GM23338 (cell line): Measurements from ENCODE around the gene AQP12B. TPM values are rescaled to one million over a fixed set of nuclear protein-coding genes. Genes with fewer than 3 reads are reported as not detected.

Experiments used
- ATAC-seq: fragments of 200-7000 bp; cut with Tn5 transposase; 3 replicates; pipeline ENCODE4 v1.9.1; 2020
- DNase-seq: peaks from one replicate; pipeline ENCODE4 v3.0.0-alpha.2; 2015; ENCODE audit warnings: low spot score
- H2AFZ ChIP-seq: fragments of 200-600 bp; sonication (generic); 2 replicates; pipeline ENCODE4 v1.8.0; 2016; ENCODE audit warnings: antibody characterized with exemption, mild to moderate bottlenecking, moderate library complexity
- H3F3A ChIP-seq: fragments of 200-600 bp; sonication (generic); replicated peaks from 2 replicates; pipeline ENCODE4 v1.8.0; 2017; ENCODE audit warnings: antibody characterized with exemption, mixed run types, low read depth
- H3K27ac ChIP-seq: fragments of 200-600 bp; sonication (generic); 2 replicates; pipeline ENCODE4 v1.6.1; 2016; ENCODE audit warnings: low read depth
- H3K27me3 ChIP-seq: fragments of 200-600 bp; sonication (generic); 2 replicates; pipeline ENCODE4 v1.8.0; 2016; ENCODE audit warnings: mild to moderate bottlenecking, mixed run types, moderate library complexity; ENCODE audit not compliant: insufficient read depth
- H3K36me3 ChIP-seq: fragments of 200-600 bp; sonication (generic); 2 replicates; pipeline ENCODE4 v1.8.0; 2016; ENCODE audit warnings: mild to moderate bottlenecking; ENCODE audit not compliant: insufficient read depth
- H3K4me1 ChIP-seq: fragments of 200-600 bp; sonication (generic); 2 replicates; pipeline ENCODE4 v1.8.0; 2016; ENCODE audit warnings: mild to moderate bottlenecking, moderate library complexity; ENCODE audit not compliant: insufficient read depth
- H3K4me2 ChIP-seq: fragments of 200-600 bp; sonication (generic); 2 replicates; pipeline ENCODE4 v1.7.1; 2017; ENCODE audit warnings: mixed run types
- H3K4me3 ChIP-seq: fragments of 200-600 bp; sonication (generic); 2 replicates; pipeline ENCODE4 v1.6.1; 2016; ENCODE audit warnings: mixed run types
- H3K79me2 ChIP-seq: fragments of 200-600 bp; sonication (generic); replicated peaks from 2 replicates; pipeline ENCODE4 v1.8.0; 2017; ENCODE audit warnings: mild to moderate bottlenecking; ENCODE audit not compliant: insufficient read depth
- H3K9me2 ChIP-seq: fragments of 200-600 bp; sonication (generic); 2 replicates; pipeline ENCODE4 v1.8.0; 2017; ENCODE audit not compliant: insufficient read depth
- H4K20me1 ChIP-seq: fragments of 200-600 bp; sonication (generic); replicated peaks from 2 replicates; pipeline ENCODE4 v1.8.0; 2017; ENCODE audit warnings: mild to moderate bottlenecking; ENCODE audit not compliant: insufficient read depth
- H3K27ac Mint-ChIP-seq: 2 replicates; pipeline ENCODE4 v1.8.0; 2020; ENCODE audit warnings: inconsistent platforms, mild to moderate bottlenecking, moderate library complexity, mixed read lengths
- H3K27me3 Mint-ChIP-seq: 3 replicates; pipeline ENCODE4 v1.8.0; 2022; ENCODE audit warnings: low read depth, mild to moderate bottlenecking, moderate library complexity, mixed read lengths, inconsistent platforms; ENCODE audit not compliant: insufficient read depth, poor library complexity
- H3K36me3 Mint-ChIP-seq: 3 replicates; pipeline ENCODE4 v1.8.0; 2021; ENCODE audit warnings: low read depth, mild to moderate bottlenecking, inconsistent platforms, moderate library complexity, mixed read lengths
- H3K4me1 Mint-ChIP-seq: 3 replicates; pipeline ENCODE4 v1.8.0; 2020; ENCODE audit warnings: mild to moderate bottlenecking, inconsistent platforms, mixed read lengths
- H3K4me3 Mint-ChIP-seq: 3 replicates; pipeline ENCODE4 v1.8.0; 2021; ENCODE audit warnings: moderate library complexity, mild to moderate bottlenecking, inconsistent platforms, mixed read lengths
- H3K9me3 Mint-ChIP-seq: 3 replicates; pipeline ENCODE4 v1.8.0; 2020; ENCODE audit warnings: moderate library complexity, mild to moderate bottlenecking, inconsistent platforms, mixed read lengths
- CTCF ChIP-seq, 2 experiments: fragments of 200-600 bp in 1 of 2; sonication (generic) in 1 of 2; conservative IDR thresholded peaks; 2 replicates each; pipeline versions ENCODE4 v1.5.1 to v1.6.1; 2016 to 2017; ENCODE audit warnings: antibody characterized with exemption in 2 of 2, low read depth in 2 of 2, mild to moderate bottlenecking in 2 of 2, moderate library complexity in 1 of 2
- ETS1 ChIP-seq: IDR thresholded peaks from 2 replicates; pipeline ENCODE4 v1.6.1; 2016; ENCODE audit warnings: antibody characterized with exemption
- EZH2 ChIP-seq: fragments of 200-600 bp; sonication (generic); IDR thresholded peaks from one replicate; pipeline ENCODE4 v1.8.0; 2017; ENCODE audit warnings: antibody characterized with exemption, mild to moderate bottlenecking, low read depth; ENCODE audit not compliant: unreplicated experiment
- JUNB ChIP-seq: IDR thresholded peaks from one replicate; pipeline ENCODE4 v1.6.1; 2016; ENCODE audit warnings: antibody characterized with exemption; ENCODE audit not compliant: unreplicated experiment
- NANOG ChIP-seq: IDR thresholded peaks from 2 replicates; pipeline ENCODE4 v1.6.1; 2016; ENCODE audit warnings: antibody characterized with exemption, borderline replicate concordance
- POLR2AphosphoS5 ChIP-seq: IDR thresholded peaks from 2 replicates; pipeline ENCODE4 v1.6.1; 2016; ENCODE audit warnings: antibody characterized with exemption, low read depth
- REST ChIP-seq: IDR thresholded peaks from one replicate; pipeline ENCODE4 v1.6.1; 2018; ENCODE audit warnings: antibody characterized with exemption; ENCODE audit not compliant: unreplicated experiment
- ZNF331 ChIP-seq: fragments of 250-450 bp; sonication (Bioruptor Pico); IDR thresholded peaks from 2 replicates; pipeline ENCODE4 v1.5.0; 2020; ENCODE audit warnings: low read depth, mild to moderate bottlenecking, moderate library complexity
- ZNF462 ChIP-seq: fragments of 250-450 bp; sonication (Bioruptor Pico); IDR thresholded peaks from 2 replicates; pipeline ENCODE4 v1.5.0; 2020; ENCODE audit warnings: mild to moderate bottlenecking, moderate library complexity
- polyA plus RNA-seq: library from polyadenylated mRNA; unstranded; fragments of >200 nt; fragmentation: Nextera tagmentation; extraction: Ambion mirVana; gene quantifications from 2 replicates; pipeline ENCODE4 v1.2.1, GENCODE V29; 2016
- total RNA-seq: library from RNA; depleted of rRNA; stranded (reverse); fragments of >200 nt; shearing (Covaris generic); gene quantifications from 2 replicates; pipeline ENCODE4 v1.2.3, GENCODE V29; 2014

The AQP12B gene
- total and polyA plus RNA-seq, 2 experiments from 2014 or later = not detected

- no peak for TF ChIP-seq POLR2AphosphoS5
- TF ChIP-seq CTCF (conservative IDR thresholded peaks at IDR 0.05; ENCODE audit: low read depth in 2 of 2) = no peak
- TF ChIP-seq EZH2 = no peak
These were observed 48.5 kb upstream of the AQP12B start (continued) for GRCh38 chr2:240731178-240731545.

- Mint-ChIP-seq H3K27me3 (peaks cover 36% of the 10 kb centered on the region), H3K4me1 (no peaks in the 10 kb centered on the region; the same call in 2 of the 3 replicates), H3K4me3 (no peak overlapping the region), H3K27ac (peak overlapping the region; percentile 44; the same call in 1 of the 2 replicates), H3K9me3 (no peaks in the 10 kb centered on the region), H3K36me3 (peaks cover 47% of the 10 kb centered on the region)
- Histone ChIP-seq H2AFZ (no peak overlapping the region), H3F3A (no peaks in the 10 kb centered on the region), H3K27me3 (no peaks in the 10 kb centered on the region), H3K9me2 (no peaks in the 10 kb centered on the region), H3K36me3 (peaks cover 4% of the 10 kb centered on the region; the same call in 1 of the 2 replicates), H3K4me2 (no peak overlapping the region), H3K4me3 (no peak overlapping the region), H3K79me2 (no peaks in the 10 kb centered on the region), H3K4me1 (no peaks in the 10 kb centered on the region), H3K27ac (no peak overlapping the region), H4K20me1 (no peaks in the 10 kb centered on the region)
- no peak for ATAC-seq
- DNase-seq = no peak
- no peak for TF ChIP-seq JUNB
- no peak for TF ChIP-seq NANOG
- no peak for TF ChIP-seq ZNF462 (CRISPR knock-in tag)
- no peak for TF ChIP-seq REST
- TF ChIP-seq CTCF (conservative IDR thresholded peaks at IDR 0.05; ENCODE audit: low read depth in 2 of 2) = no peak
- TF ChIP-seq ZNF331 (CRISPR knock-in tag) = no peak
- TF ChIP-seq ETS1 = no peak
These were observed 48.0 kb upstream of the AQP12B start for GRCh38 chr2:240730501-240731177.
